Body of pancreas (tissue), 4 donors: ENCODE data around the gene HMX1. TPM values are rescaled to one million over a fixed set of nuclear protein-coding genes. Genes with fewer than 3 reads are reported as not detected.

Experiments
- ATAC-seq: fragments of 150-250 bp; one replicate; pipeline ENCODE4 v1.9.1; 2016
- DNase-seq, 4 donors: peaks; one replicate each; pipeline ENCODE4 v3.0.0-alpha.2; 2019
- H3K27ac ChIP-seq, 4 donors: fragments of 200-600 bp; sonication (generic); 1 replicate in 3 of 4; 2 replicates in 1 of 4; pipeline versions ENCODE4 v1.5.1 to v1.6.1; 2016 to 2019; ENCODE audit warnings: mild to moderate bottlenecking in 1 of 4, mixed read lengths in 1 of 4, moderate library complexity in 1 of 4
- H3K27me3 ChIP-seq, 2 donors: fragments of 200-600 bp; sonication (generic); one replicate each; pipeline ENCODE4 v1.6.0; 2016; ENCODE audit warnings: mild to moderate bottlenecking in 1 of 2
- H3K36me3 ChIP-seq, 2 donors: fragments of 200-600 bp; sonication (generic); replicated peaks in 1 of 2; 2 replicates each; pipeline ENCODE4 v1.5.1; 2016; ENCODE audit warnings: low read depth in 2 of 2; ENCODE audit not compliant: insufficient read depth in 1 of 2
- H3K4me1 ChIP-seq: fragments of 200-600 bp; sonication (generic); one replicate; pipeline ENCODE4 v1.6.0; 2016
- H3K4me3 ChIP-seq, 2 donors: fragments of 200-600 bp; sonication (generic); 1 replicate in 1 of 2; 2 replicates in 1 of 2; pipeline ENCODE4 v1.5.1; 2016 to 2019
- H3K9me3 ChIP-seq, 3 donors: fragments of 200-600 bp; sonication (generic); 1 replicate in 2 of 3; 2 replicates in 1 of 3; pipeline ENCODE4 v1.5.1; 2016
- CTCF ChIP-seq, 7 experiments: fragments of 450-650 bp in 4 of 7; fragments of 200-600 bp in 3 of 7; sonication (generic) in 3 of 7; IDR thresholded peaks; one replicate each; pipeline ENCODE4 v1.5.1; 2016 to 2019; ENCODE audit warnings: antibody characterized with exemption in 7 of 7
- POLR2A ChIP-seq, 3 donors: fragments of 450-650 bp; IDR thresholded peaks; one replicate each; pipeline ENCODE4 v1.6.1; 2016; ENCODE audit warnings: antibody characterized with exemption in 3 of 3, mild to moderate bottlenecking in 2 of 3
- WGBS, 2 donors: methylation state at CpG; one replicate each; pipeline ENCODE4 v1.1.5; 2017; 5-methylcytosine and 5-hydroxymethylcytosine counted together
- intact Hi-C: fragments of 100-400 bp; cut with DNase I; formaldehyde crosslinking; loops from one replicate; pipeline ENCODE4 v1.15.1; 2023
- total RNA-seq, 2 donors: library from RNA; depleted of rRNA; stranded (reverse); fragments of >200 nt; gene quantifications; one replicate each; pipeline ENCODE4 v1.1.0, GENCODE V29; 2016

The HMX1 gene
- total RNA-seq, 2 donors from 2014 or later: not detected

GRCh38 chr4:8819473-8820177, 52.0 kb downstream of the HMX1 start:
- intact Hi-C loops: no loop called here
- Histone ChIP-seq H3K4me1 (no peaks in the 10 kb centered on the region), H3K27me3 (no peaks in the 10 kb centered on the region), H3K36me3 (no peaks in the 10 kb centered on the region), H3K4me3 (no peak overlapping the region), H3K9me3 (no peaks in the 10 kb centered on the region), H3K27ac (no peak overlapping the region)
- DNase-seq (no peak), ATAC-seq (no peak)
- 54 to 55% methylated on average over 15 to 19 of the region's 19 CpGs for WGBS, 2 donors
- TF ChIP-seq POLR2A (IDR thresholded peaks at IDR 0.05) (no peak), CTCF (IDR thresholded peaks at IDR 0.05) (no peak)

GRCh38 chr4:8819019-8819418, 52.6 kb downstream of the HMX1 start:
- Histone ChIP-seq H3K27ac (no peak overlapping the region), H3K36me3 (no peaks in the 10 kb centered on the region), H3K9me3 (no peaks in the 10 kb centered on the region), H3K4me1 (no peaks in the 10 kb centered on the region), H3K27me3 (no peaks in the 10 kb centered on the region), H3K4me3 (no peak overlapping the region)
- 55 to 60% methylated on average over 4 to 8 of the region's 8 CpGs for WGBS, 2 donors
- TF ChIP-seq CTCF (IDR thresholded peaks at IDR 0.05) (no peak), POLR2A (IDR thresholded peaks at IDR 0.05) (no peak)
- DNase-seq (no peak), ATAC-seq (no peak)
- intact Hi-C loops: no loop called here

- ATAC-seq (no peak), DNase-seq (peak in 1 of 4 donors; percentile 11)
- Histone ChIP-seq H3K9me3 (no peaks in the 10 kb centered on the region), H3K27me3 (no peaks in the 10 kb centered on the region), H3K27ac (no peak overlapping the region), H3K36me3 (no peaks in the 10 kb centered on the region), H3K4me3 (no peak overlapping the region), H3K4me1 (no peaks in the 10 kb centered on the region)
- intact Hi-C loops: no loop called here
- no peak for TF ChIP-seq CTCF (IDR thresholded peaks at IDR 0.05)
- no peak for TF ChIP-seq POLR2A (IDR thresholded peaks at IDR 0.05)
- WGBS, 2 donors: 43 to 58% methylated on average over 4 to 11 of the region's 11 CpGs
Measured at GRCh38 chr4:8818063-8818881, 53.4 kb downstream of the HMX1 start.

- no peaks in the 10 kb centered on the region for H3K27me3 ChIP-seq
- TF ChIP-seq POLR2A (IDR thresholded peaks at IDR 0.05): no peak
- TF ChIP-seq CTCF (IDR thresholded peaks at IDR 0.05): no peak
Measured at GRCh38 chr4:8817813-8818062, 53.9 kb downstream of the HMX1 start.

More at GRCh38 chr4:8817813-8818062, 53.9 kb downstream of the HMX1 start:
- ATAC-seq: no peak
- peak in 3 of 4 donors; percentile 9 to 31 (median 19) for DNase-seq
- intact Hi-C loops: no loop called here
- H3K27ac ChIP-seq: no peak overlapping the region
- no peaks in the 10 kb centered on the region for H3K4me1 ChIP-seq
- WGBS, 2 donors: 4 to 11% methylated on average over 3 to 5 of the region's 5 CpGs
- no peaks in the 10 kb centered on the region for H3K36me3 ChIP-seq
- no peaks in the 10 kb centered on the region for H3K9me3 ChIP-seq
- no peak overlapping the region for H3K4me3 ChIP-seq
